Hematopoietic multipotent progenitor cell treated with erythropoietin and hydrocortisone succinate and interleukin-3 and kit ligand, for 8 days (in vitro differentiated cells): ENCODE measurements around the gene OR5B12.
"Not testable (repeated sequence)": the region's sequence is repeated elsewhere in the genome, so short reads cannot be mapped to it uniquely, and the experiment has no call there.

Source experiments
- DNase-seq: peaks from one replicate; pipeline ENCODE4 v3.0.0-alpha.2; 2015

The OR5B12 gene

DNA sequence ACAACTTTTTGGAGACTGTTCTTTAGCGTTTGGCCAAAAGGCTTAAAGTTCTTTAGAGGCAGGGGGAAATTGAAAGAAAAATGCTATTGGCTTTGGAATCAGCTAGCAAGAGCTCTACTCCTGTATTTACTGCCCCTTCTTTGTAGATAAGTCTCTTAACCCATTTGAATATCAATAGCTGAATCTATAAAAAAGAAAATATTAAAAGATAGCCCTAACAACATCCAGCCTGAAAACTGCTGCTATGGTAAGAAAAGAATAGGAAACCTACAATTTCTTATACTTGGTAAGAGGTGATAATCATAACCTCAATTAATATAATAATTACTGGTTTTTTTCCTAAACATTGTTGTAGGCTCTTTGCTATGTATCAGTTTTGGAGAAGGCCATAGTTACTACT lies at the start of gene OR5B12:
Gene OR5B12 (minus strand): TSS at position 101 of the 400 bp plus-strand sequence. CDS start 2,085 bp downstream, outside the sequence.
- DNase-seq: no peak

DNA sequence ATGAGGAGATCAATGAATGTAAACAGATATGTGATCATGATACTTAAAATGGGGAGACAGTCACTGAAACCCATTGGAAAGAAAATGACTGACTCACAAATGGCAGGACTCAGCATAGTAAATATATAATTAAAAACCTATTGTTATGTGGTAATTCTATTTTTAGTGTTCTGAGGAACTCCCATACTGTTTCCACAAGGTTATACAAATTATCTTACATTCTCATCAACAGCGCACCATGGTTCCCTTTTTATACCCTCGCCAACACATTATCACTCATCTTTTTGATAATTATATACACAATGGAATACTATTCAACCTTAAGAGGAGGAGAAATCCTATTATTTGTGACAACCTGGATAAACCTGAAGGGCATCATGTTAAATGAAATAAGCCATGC lies 48.8 kb upstream of the OR5B12 start:
- DNase-seq: no peak

DNA sequence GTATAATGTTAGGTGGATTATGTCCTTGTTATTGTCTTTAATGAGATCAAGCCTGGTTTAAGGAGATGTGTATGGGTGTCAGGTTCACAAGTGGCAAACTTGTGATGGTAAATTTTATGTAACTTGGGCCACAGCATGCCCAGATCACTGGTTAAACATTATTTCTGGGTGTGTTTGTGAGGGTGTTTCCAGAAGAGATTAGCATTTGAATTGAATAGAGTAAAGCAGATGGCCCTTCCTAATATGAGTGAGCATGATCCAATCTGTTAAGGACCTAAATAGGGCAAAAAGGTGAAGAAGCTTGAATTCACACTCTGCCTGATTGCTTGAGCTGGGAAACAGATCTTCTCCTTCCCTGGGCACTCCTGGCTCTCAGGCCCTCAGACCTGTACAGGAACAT lies 45.1 kb upstream of the OR5B12 start:
- no peak for DNase-seq

DNA sequence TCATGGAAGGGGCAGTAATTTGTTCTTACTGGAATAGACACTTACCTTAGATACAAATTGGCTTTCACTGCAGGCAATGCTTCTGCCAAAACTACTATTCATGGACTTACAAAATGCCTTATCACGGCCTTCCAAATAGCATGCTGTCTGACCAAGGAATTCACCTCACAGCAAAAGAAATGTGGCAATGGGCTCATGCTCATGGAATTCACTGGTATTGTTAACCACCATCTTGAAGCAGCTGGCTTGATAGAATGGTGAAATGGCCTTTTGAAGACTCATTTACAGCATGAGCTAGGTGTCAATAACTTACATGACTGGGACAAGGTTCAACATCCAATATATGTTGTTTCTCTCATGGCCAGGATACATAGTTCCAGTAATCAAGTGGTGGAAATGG lies 43.9 kb upstream of the OR5B12 start:
- DNase-seq: no peak

DNA sequence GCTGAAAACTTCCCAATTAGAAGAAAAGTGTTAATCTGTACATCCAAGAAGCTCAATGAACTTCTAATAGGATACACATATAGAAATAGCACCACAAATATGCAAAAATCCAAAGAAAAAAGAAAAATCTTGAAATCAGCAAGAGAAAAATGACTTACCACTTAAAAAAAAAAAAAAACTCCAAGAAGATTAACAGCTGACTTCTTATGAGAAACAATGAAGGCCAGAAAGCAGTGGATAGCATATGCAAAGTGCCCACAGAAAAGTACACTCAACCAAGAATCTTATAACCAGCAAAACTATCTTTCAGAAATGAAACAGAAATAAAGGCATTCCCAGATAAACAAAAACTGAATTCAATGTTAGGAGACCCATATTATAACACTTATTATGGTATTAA lies 29.9 kb upstream of the OR5B12 start:
- no peak for DNase-seq

DNA sequence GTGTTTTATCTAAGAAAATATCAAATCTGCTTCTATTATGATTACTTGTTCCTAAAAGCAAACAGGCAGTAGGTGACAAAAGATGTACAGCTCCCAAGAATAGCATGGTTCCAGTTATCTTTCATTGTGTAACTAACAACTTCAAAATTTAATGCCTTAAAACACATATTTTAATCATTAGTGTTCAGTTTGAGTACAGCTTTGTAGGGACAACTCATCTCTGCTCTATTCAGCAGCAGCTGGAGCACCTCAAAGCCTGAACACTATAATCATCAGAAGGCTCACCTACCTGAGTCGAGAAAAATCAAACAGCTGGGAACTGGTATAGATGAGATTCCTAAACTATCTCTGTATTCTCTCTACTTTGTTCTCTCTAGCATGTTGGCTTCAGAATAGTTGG lies 24.3 kb upstream of the OR5B12 start:
- no peak for DNase-seq

DNA sequence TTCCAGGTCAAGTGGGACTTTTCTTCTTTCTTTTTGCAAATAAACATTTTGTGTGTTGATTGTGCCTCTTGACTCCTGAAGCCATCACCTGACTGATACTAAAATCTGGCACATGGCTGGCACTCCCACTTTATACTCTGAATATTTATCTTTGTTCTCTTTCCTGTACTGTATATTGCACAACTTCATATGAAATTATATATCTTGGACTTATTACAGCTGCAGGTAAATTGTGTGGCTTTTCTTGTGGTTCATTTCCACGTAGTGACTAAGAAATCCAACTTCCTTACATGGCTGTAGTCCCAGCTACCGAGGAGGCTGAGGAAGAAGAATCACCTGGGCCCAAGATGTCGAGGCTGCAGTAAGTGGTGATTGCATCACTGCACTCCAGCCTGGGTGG lies 23.7 kb upstream of the OR5B12 start:
- DNase-seq: no peak

DNA sequence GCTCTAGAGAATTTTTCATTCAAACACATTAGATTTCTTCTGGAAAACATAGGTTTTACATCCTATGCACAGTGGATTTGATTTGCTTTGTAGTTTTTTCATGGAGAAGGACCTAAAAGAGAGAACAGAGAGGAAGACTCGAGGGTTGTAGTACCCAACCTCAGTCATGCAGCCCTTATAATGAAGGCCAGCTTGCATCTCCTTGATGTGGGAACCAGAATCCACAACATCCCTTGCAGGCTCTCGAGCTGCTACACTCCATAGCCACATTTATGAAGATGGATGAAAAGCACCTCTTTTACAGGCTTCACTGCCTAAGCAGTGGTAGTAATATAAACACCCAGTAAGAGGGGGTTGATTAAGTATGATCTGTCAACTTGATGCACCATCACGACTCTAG lies 9.5 kb upstream of the OR5B12 start:
- DNase-seq: no peak

DNA sequence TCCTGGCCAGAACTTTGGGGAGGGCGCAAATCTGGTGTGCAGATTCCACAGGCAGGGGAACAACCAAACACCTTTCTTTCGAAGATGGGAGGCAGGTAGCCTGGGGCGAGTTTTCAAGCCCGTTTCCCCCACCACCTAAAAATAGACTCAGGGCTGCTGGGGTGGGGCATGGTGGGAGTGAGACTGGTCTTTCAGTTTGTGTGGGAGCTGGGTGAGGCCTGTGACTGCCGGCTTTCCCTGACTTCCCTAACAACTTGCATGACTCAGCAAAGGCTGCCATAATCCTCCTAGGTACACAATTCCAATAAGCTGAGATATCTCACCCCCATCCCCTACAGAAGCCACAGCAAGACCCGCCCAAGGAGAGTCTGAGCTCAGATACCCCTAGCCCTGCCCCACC lies 4.3 kb upstream of the OR5B12 start:
- DNase-seq: no peak

DNA sequence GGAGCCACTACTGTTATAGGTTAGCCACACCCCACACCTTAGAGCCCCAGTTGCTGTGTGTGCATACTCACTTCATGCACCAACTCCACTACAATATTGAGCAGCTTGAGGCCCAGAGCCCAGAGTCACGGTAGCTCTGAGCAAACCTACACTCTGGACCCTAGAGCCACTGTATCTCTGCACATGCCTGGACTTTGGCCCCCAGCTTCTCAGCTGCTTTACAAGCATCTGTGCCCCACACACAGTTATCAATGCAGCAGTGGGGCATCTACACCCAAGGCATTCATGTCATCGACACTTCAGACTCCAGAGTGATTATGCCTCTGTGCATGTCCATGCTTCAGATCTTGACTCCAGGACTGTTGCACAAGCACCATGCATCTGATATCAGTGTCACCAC lies 2.3 kb upstream of the OR5B12 start:
- DNase-seq: no peak

DNA sequence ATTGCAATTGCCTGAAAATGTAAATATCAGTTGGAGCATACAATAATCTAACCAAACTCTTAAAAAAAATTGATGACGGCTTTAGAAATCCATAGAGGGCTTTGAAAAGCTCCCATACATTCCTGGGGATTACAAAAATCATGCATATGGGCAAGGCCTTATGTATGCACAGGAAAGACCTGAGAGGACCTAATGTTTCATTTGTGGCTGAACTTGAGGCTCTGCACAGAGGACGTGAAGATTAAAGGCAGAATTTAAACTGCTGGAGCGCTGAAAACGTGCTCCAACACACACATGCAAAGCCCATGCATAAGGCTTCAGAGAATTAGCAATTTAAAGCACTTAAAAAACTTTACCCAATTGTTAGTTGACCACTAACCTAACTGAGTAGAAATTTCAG lies 3.5 kb downstream of the OR5B12 start:
- no peak for DNase-seq

DNA sequence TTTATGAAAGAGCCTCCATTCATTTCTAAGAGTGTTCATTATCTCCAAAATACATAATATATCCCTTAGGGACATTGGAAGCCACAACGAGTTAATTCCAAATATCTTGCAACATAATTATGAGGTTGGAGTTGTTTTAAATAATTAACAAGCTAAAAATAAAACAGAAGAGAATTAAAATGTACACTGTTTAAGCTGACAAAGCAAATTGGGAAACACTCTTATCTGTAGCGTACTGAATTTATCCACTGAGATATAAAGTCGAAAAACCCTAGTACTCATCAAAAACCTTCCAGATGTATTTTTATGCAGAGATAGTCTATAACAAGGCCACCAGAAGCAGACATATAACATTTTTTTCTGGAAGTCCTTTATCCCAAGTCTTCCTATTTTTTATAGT lies 7.8 kb downstream of the OR5B12 start:
- DNase-seq: no peak

DNA sequence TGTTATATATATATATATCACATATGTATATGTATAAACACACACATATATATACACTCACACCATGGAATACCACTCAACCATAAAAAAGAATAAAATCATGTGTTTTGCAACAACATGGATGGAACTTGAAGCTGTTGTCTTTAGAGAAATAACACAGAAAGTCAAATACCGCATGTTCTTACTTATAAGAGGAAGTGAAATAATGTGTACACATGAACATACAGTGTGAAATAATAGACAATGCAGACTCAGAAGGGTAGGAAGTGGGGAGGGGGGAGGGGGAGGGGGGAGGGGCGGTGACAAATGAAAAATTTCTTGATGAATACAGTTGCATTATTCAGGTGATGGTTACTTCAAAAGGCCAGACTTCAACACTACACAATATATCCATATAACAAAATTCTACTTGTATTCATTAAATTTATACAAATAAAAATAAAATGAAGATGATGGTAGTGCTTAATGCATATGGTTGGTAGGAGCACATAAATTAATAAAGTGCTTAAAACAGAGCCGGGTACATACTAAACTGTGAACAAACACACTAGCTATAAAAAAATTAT lies 8.3 kb downstream of the OR5B12 start:
- DNase-seq: no peak

DNA sequence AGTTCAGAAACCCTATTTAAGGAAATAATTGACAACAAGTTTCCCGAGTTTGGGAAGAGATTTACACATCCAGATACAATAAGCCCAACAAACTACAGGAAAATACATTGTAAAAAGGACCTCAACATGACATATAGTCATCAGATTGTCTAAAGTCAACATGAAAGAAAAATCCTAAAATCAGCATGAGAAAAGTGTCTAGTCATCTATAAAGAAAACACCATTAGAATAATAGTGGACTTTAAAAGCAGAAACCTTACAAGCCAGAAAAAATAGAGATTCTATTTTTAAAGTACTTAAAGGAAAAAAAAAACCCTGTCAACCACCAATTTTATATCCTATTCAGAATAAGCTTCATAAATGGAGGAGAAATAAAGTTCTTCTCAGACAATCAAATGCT lies 12.8 kb downstream of the OR5B12 start:
- DNase-seq: no peak

DNA sequence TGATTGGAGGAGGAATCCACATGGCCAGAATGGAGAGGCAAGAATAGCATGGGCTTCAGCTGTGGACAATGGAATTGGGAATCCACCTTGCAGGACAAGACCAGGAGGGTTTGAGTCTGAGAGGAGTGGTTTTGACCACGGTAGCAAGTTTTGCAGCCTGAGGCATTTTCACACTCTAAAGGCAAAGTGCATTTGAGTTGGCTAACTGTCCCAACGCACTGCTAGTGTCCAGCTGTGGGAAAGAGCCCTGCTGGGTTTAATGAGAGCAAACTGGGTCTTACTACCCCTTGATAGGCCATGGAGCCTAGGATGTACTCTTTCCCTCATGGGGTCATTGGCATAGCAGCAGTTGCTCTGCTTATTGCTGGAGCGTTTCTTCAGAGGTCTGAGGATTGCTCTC lies 14.0 kb downstream of the OR5B12 start, which contains the start of gene OR5B2:
Gene OR5B2 (minus strand): TSS at position 101 of the 400 bp plus-strand sequence. CDS start 4,860 bp downstream, outside the sequence.
- no peak for DNase-seq

DNA sequence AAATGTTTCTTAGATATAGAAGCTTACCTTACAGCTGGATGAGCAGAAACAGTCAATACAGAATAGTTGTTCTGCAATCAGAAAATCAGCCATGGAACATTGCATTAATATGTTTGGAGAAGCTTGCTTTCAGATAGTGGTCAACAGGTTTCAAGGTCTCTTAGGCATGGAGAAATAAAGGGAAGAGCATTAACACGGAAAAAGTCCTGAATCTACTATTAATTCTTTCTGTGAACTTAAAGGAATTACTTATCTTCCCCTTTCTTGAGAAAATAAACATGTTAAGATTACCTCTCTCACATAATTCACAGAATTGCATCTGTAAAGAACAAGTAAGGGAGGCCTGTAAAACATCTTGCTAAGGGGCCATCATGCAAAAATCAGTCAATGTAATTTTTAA lies 35.3 kb downstream of the OR5B12 start, which contains the start of gene OR5B3:
Gene OR5B3 (minus strand): TSS at position 101 of the 400 bp plus-strand sequence. CDS start 3,465 bp downstream, outside the sequence.
- no peak for DNase-seq

DNA sequence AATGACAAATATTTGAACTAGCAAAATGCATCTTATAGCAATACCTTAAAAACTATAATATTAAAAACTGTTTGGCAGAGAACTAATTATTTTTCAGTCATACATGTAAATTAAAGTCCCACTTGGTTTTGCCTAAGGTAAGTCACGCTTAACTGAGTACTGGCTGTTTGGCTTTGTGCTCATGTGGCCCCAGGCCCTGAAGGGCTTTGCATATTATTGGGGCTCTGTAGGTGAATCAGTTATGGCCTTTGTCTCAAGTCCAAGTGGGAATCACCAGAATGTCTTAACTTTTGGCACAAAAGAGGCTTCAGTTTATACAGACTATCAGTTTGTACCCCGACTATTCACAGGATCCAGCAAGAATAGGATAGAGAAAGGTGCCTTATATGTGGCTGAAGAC lies 42.4 kb downstream of the OR5B12 start:
- not testable (repeated sequence) for DNase-seq

DNA sequence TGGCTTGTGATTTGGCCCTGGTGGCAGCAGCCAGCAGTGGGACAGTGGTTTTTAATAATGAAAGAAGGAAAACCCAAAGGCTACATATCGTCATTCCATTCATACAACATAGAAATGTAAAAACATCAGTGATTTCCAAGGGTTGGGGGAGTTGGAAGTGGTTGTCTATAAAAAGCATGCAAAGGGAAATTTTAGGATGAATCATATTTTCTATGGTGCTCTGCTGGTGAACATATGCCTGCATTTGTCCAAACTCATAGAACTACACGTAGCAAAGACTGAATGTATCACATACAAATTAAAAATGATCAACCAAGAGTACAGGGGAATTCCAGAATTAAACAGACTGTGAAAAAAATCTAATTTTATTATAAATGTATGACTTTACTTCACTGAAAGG lies 46.5 kb downstream of the OR5B12 start:
- no peak for DNase-seq

DNA sequence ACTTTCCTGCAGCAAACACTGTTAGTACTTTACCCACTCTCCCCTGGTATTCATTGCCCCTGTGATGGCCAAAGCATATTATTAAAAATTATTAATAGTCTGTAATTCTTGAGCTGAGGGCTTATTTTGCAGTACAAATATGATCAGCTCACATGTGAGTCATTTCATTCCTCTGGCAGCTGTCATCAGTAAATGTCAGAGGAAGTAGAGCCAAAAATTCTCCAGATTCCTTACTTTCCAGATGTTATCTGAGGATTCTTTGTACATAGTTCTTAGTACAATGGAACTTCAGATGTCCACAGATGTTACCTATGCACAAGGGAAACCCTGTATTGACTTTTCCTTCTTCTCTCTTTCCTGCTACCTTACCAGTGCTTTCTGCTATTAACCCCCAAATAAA lies 47.8 kb downstream of the OR5B12 start:
- no peak for DNase-seq

DNA sequence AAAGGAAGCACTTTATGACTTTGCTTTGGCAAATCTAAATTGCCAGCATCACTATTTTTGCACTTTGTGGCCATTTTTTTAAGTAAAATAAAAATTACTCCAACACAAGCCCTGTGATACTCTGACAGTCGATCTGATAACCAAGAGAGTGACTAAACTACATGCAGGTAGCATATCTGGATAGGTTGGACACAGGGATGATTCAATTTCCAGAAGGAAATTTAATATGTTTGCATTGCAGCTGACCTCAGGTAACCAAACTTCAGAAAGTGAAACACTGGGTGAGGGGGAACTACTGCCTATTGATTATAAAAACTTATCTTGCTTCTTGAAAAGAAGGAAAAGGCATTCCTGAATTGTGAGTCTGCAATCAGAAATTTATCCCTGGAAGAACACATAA lies 49.3 kb downstream of the OR5B12 start:
- no peak for DNase-seq

DNA sequence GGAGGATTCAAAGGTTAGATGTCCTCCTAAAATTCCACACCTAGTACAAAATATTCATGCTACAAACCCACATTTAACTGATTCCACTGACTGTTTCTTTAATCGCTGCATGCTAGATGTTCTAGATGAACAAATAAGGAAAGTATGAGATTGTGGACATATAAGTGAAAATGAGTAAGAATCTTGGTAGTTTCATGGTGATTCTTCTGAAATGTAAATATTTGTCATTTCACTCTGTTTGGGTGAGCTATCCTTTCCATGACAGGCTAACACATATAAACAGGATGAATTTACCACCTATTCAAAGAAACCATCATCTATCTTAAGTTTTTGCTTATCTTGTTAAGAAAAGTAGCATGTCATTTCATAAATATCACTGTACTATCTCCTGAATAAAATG lies 50.2 kb downstream of the OR5B12 start:
- DNase-seq: no peak

DNA sequence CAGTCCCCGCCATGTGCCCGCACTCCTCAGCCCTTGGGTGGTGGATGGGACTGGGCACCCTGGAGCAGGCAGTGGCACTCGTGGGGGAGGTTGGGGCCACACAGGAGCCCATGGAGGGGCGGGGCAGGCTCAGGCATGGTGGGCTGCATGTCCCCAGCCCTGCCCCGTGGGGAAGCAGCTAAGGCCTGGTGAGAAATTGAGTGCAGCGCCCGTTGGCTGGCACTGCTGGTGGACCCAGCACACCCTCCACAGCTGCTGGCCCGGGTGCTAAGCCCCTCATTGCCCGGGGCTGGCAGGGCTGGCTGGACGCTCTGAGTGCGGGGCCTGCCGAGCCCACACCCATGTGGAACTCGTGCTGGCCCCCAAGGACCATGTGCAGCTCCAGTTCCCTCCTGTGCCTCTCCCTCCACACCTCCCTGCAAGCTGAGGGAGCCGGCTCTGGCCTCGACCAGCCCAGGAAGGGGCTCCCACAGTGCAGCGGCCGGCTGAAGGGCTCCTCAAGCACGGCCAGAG lies 51.4 kb downstream of the OR5B12 start:
- DNase-seq: no peak
